GM12891 (cell line): ENCODE data around the gene RFWD3.

Experiments
- POLR2A ChIP-seq: IDR thresholded peaks from 2 replicates; pipeline ENCODE4 v1.6.1; 2011; ENCODE audit warnings: low read depth, low read length, control low read depth
- TAF1 ChIP-seq: IDR thresholded peaks from 2 replicates; pipeline ENCODE4 v1.6.1; 2011; ENCODE audit warnings: low read depth, low read length, control low read depth

GRCh38 chr16:74603848-74604247 is 62.8 kb downstream of the RFWD3 start:
- no peak for TF ChIP-seq TAF1
- no peak for TF ChIP-seq POLR2A
